BLaER1 (cell line): ENCODE measurements around the gene PIPOX.
A peak's percentile ranks its signal among the peaks of the same experiment; 100 is the strongest.

Experiments used
- H3K27ac ChIP-seq: shearing (Covaris generic); formaldehyde crosslinking; 2 replicates; pipeline ENCODE4 v1.8.1; 2022
- H3K27me3 ChIP-seq: shearing (Covaris generic); formaldehyde crosslinking; 2 replicates; pipeline ENCODE4 v1.8.1; 2022
- H3K36me3 ChIP-seq: shearing (Covaris generic); formaldehyde crosslinking; 2 replicates; pipeline ENCODE4 v1.8.1; 2022
- H3K4me1 ChIP-seq: shearing (Covaris generic); formaldehyde crosslinking; 2 replicates; pipeline ENCODE4 v1.8.1; 2022
- H3K4me2 ChIP-seq: shearing (Covaris generic); formaldehyde crosslinking; 2 replicates; pipeline ENCODE4 v1.8.1; 2022
- H3K4me3 ChIP-seq: shearing (Covaris generic); formaldehyde crosslinking; 2 replicates; pipeline ENCODE4 v1.8.1; 2022
- H3K9ac ChIP-seq: shearing (Covaris generic); formaldehyde crosslinking; 2 replicates; pipeline ENCODE4 v1.8.1; 2022
- H3K9me3 ChIP-seq: shearing (Covaris generic); formaldehyde crosslinking; 2 replicates; pipeline ENCODE4 v1.8.1; 2022
- H4K20me1 ChIP-seq: shearing (Covaris generic); formaldehyde crosslinking; 2 replicates; pipeline ENCODE4 v1.8.1; 2022
- Cebpa-rat ChIP-seq: shearing (Covaris generic); IDR thresholded peaks from 2 replicates; pipeline ENCODE4 v1.8.1; 2022

PIPOX gene

DNA sequence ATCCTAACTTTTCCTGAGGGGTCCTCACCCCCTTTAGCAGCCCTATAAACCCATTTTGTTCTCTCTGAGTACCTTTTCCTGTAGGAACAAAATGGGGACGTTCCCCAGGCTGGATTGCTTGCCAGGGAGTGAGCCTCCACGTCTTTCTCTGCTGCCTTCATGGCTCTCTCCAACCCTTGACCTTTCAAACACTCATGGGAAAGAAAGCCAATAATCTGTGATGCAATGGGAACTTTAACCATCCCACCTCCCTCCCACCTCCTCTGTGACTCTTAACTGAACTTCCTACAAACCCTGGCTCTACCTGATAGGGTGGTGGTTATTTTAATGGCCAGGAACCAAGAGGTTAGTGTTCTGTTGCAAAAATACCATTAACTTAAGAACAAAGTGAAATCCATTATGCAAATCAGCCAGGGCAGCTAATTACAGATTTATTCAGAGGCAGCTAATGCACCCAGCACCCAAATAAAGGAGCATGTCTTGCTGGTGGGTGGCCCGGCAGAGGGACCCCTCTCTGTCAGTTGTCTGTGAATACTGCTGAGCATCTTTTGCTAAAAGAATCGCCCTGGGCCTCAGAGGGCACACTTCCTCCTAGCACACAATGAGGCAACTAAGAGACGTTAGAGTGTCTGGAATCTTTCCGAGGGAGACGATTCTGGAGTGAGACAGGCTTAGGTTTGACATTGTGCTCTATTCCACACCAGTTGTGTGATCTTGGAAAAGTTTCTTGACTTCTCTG, 3.0 kb downstream of the PIPOX start:
- H3K9me3 ChIP-seq: no peaks in the 10 kb centered on the region
- H3K4me1 ChIP-seq: peaks cover 46% of the 10 kb centered on the region
- H4K20me1 ChIP-seq: no peaks in the 10 kb centered on the region
- no peak overlapping the region for H3K9ac ChIP-seq
- no peaks in the 10 kb centered on the region for H3K27me3 ChIP-seq
- H3K4me2 ChIP-seq: no peak overlapping the region
- H3K27ac ChIP-seq: no peak overlapping the region
- no peak overlapping the region for H3K4me3 ChIP-seq
- TF ChIP-seq Cebpa-rat: no peak
- H3K36me3 ChIP-seq: no peaks in the 10 kb centered on the region

DNA sequence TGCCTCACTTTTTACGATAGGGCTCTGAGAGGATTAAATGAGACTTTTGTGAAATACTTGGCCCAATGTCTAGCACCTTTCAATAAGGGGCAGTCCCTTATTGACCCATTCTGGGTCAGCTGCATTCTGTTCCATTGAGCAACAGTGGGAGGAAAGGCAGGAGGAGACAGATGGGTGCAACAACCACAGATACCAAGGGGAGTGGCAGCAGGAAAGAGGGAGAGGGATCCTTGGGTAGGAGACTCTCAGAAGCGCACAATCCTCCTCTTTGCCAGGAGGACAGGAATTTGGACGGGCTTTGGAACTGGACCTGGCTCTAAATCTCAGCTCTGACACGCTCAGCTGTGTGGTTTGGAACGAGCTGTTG, 3.5 kb downstream of the PIPOX start:
- TF ChIP-seq Cebpa-rat: no peak
- no peaks in the 10 kb centered on the region for H3K9me3 ChIP-seq
- H4K20me1 ChIP-seq: no peaks in the 10 kb centered on the region
- no peaks in the 10 kb centered on the region for H3K36me3 ChIP-seq
- peaks cover 50% of the 10 kb centered on the region for H3K4me1 ChIP-seq
- no peak overlapping the region for H3K9ac ChIP-seq
- no peaks in the 10 kb centered on the region for H3K27me3 ChIP-seq
- H3K27ac ChIP-seq: no peak overlapping the region
- no peak overlapping the region for H3K4me3 ChIP-seq
- H3K4me2 ChIP-seq: no peak overlapping the region

DNA sequence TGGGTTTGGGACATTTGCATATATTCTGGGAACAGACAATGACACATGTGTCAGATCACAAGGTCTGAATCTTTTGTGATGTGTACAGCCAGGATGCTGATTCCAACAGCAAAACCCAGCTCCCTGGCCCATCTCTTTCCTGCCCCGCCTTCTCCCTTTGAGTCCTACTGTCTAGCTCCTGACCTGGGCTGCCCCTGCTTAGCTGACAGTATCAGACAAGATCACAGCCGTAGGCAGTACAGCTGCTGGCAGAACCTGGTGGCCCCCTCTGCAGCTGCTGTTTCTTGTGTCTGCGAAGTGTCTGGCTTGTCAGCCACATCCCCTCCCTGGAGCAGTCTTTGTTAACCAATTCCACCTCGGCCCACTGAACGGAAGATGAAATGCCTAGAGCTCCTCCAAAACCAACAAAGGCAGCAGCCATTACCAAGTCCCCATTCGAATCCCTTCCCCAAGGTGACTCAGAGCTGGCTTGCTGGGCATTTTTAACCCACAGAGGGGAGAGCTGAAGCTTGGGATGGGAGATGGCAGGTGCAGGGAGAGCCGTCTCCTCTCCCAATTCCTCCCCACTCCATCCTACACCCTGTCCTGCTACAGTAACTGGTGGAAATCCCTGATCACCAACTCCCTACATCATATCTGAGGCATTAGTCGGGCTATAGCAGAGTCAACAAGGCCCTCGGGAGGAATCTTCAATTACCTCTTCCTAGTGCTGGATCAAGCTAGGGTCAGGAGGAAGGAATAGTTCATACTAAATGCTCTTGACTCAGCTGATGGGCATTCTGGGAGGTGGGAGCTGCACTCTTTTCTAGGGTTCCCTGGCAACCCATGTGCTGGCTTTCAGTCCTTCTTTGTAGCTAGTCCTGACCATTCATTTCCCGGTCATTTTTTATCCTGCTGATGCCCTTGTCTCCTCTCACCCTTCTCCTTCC, 5.8 kb downstream of the PIPOX start:
- TF ChIP-seq Cebpa-rat: no peak
- Histone ChIP-seq H3K36me3 (no peaks in the 10 kb centered on the region), H3K9ac (peak overlapping the region; percentile 3; the same call in 1 of the 2 replicates), H3K4me2 (peak overlapping the region; percentile 49), H3K4me3 (no peak overlapping the region), H3K27ac (peak overlapping the region; percentile 8; the same call in 1 of the 2 replicates), H3K9me3 (no peaks in the 10 kb centered on the region), H3K27me3 (no peaks in the 10 kb centered on the region), H4K20me1 (no peaks in the 10 kb centered on the region), H3K4me1 (peaks cover 40% of the 10 kb centered on the region)

DNA sequence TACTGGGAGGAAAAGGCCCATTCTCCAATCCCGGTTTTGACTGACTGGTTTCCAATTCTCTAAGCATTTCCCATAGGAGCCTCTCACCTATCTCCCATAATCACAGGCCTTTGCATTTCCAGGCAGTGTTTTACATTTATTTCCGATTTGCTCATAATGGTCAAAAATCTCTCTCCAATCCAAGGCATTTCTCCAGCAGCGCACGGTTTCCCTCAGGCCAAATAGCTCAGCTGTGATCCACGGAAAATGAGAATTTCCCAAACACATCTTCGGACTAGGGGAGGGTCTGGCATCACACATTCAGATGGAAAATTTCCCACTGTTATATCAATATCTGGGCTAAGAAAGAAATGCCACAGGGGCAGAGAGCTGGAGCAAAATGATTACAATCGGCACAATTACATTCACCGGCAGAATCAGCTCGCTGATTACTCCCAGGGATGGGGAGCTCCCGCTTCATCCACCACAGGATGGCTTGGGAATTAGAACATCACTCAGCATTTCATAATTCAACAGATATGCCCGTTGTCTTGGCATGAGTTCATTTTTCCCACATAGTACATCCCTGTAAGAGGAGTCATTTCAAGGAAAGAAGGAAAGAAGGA, 6.7 kb downstream of the PIPOX start:
- Histone ChIP-seq H3K4me1 (peaks cover 30% of the 10 kb centered on the region), H3K27me3 (no peaks in the 10 kb centered on the region), H4K20me1 (no peaks in the 10 kb centered on the region), H3K4me2 (no peak overlapping the region), H3K9me3 (no peaks in the 10 kb centered on the region), H3K9ac (no peak overlapping the region), H3K27ac (no peak overlapping the region), H3K4me3 (no peak overlapping the region), H3K36me3 (no peaks in the 10 kb centered on the region)
- no peak for TF ChIP-seq Cebpa-rat

DNA sequence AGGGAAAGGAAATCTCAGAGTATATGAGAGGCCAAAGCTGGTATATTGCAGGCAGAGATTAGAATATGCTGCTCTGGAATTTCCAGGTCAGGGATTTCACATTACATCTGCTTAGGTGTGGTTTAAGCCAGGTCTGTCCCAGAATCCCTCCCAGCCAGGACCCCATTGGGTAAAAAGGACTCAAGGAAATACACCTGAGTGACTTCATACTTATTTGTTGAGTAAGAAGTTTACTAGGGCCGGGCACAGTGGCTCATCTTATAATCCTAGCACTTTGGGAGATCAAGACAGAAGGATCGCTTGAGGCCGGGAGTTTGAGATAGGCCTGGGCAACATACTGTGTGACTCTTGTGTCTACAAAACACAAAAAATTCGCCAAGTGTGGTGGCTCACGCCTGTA, 7.2 kb downstream of the PIPOX start:
- no peaks in the 10 kb centered on the region for H3K9me3 ChIP-seq
- H3K27me3 ChIP-seq: no peaks in the 10 kb centered on the region
- H3K27ac ChIP-seq: no peak overlapping the region
- H3K9ac ChIP-seq: no peak overlapping the region
- H3K4me1 ChIP-seq: peaks cover 27% of the 10 kb centered on the region
- H3K4me3 ChIP-seq: no peak overlapping the region
- H3K4me2 ChIP-seq: no peak overlapping the region
- H3K36me3 ChIP-seq: no peaks in the 10 kb centered on the region
- TF ChIP-seq Cebpa-rat: no peak
- no peaks in the 10 kb centered on the region for H4K20me1 ChIP-seq

DNA sequence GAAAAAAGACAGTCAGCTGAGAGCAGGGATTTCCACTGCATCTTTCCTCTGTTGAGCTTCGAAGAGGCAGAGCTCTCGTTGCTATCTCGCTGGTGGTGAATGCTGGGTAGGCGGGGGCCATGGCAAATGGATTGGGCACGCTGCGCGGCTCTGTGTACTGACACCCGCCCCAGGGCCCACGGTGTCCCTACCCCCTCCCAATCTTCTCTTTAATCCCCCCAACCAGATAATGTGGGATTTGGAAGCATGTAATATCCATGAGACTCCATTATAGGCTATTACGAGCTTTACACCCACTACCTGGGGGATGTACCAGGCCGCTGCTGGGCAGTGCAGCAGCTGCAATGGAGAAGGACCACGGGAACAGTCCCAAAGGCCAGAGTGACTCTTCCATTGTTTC, 8.3 kb downstream of the PIPOX start:
- no peak overlapping the region for H3K4me3 ChIP-seq
- TF ChIP-seq Cebpa-rat: no peak
- peak overlapping the region; percentile 52 for H3K4me2 ChIP-seq
- no peaks in the 10 kb centered on the region for H3K36me3 ChIP-seq
- no peaks in the 10 kb centered on the region for H4K20me1 ChIP-seq
- H3K9ac ChIP-seq: no peak overlapping the region
- no peaks in the 10 kb centered on the region for H3K9me3 ChIP-seq
- peaks cover 27% of the 10 kb centered on the region for H3K4me1 ChIP-seq
- no peaks in the 10 kb centered on the region for H3K27me3 ChIP-seq
- no peak overlapping the region for H3K27ac ChIP-seq

DNA sequence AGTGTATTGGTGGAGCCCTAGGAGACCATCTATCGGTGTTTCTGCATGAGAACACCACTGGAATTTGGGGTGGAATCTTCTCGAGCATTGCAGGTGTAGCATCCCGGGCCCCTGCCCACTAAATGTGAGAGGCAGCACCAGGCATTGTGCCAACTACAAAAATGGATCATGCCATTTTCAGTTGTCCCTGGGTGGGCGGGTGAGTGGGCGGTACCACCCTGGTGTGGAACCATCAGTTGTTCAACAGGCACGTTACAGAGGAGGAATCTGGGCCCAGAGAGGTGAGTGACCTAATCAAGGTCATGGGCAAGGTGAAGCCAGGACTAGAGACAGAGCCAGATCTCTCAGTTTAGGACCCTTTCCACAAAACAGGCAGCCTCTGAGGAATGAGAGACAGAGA, 8.8 kb downstream of the PIPOX start:
- Histone ChIP-seq H3K9ac (no peak overlapping the region), H3K4me3 (no peak overlapping the region), H3K27ac (no peak overlapping the region), H3K4me1 (peaks cover 27% of the 10 kb centered on the region), H3K27me3 (no peaks in the 10 kb centered on the region), H3K36me3 (no peaks in the 10 kb centered on the region), H3K4me2 (peak overlapping the region; percentile 52), H3K9me3 (no peaks in the 10 kb centered on the region), H4K20me1 (no peaks in the 10 kb centered on the region)
- no peak for TF ChIP-seq Cebpa-rat

DNA sequence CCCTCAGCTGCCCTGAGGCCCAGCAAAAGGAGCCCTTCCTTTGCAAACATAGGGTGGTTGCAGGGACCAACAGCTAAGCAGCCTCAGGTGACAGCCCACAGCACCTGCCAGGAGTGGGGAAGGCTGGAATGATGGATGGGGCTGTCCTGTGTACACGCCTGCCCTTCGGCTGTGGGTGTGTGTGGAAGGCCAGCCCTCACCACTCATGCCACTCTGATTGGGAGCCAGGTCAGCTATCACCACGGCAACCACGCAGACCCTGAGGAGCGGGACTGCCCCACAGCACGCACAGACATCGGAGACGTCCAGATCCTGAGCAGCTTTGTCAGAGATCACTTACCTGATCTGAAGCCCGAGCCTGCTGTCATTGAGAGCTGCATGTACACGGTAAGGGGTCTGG, 11.9 kb downstream of the PIPOX start:
- H3K4me3 ChIP-seq: no peak overlapping the region
- H4K20me1 ChIP-seq: no peaks in the 10 kb centered on the region
- H3K4me1 ChIP-seq: peaks cover 35% of the 10 kb centered on the region
- no peak overlapping the region for H3K27ac ChIP-seq
- no peak overlapping the region for H3K9ac ChIP-seq
- no peaks in the 10 kb centered on the region for H3K36me3 ChIP-seq
- H3K9me3 ChIP-seq: no peaks in the 10 kb centered on the region
- no peak overlapping the region for H3K4me2 ChIP-seq
- TF ChIP-seq Cebpa-rat: no peak
- H3K27me3 ChIP-seq: no peaks in the 10 kb centered on the region

DNA sequence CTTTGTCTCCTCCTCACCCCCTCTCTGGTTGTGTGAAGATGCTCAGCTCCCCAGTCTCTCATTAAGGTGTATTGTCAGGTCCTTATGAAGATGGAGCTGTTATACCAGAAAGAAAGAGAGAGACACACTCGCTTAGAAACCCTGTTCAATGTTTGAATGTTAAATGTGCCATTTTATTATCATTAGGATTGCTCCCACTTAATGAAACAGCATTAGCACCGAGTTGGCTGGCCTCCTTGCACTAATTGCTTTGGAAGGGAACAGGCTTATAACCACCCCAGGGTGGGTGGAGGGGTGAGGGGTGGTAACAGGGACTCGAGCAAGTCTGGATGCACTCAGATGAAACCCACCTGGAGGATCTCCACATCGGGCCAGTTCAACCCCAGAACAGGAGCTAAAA, 14.4 kb downstream of the PIPOX start:
- H3K4me2 ChIP-seq: peak overlapping the region; percentile 68
- peaks cover 47% of the 10 kb centered on the region for H3K4me1 ChIP-seq
- no peaks in the 10 kb centered on the region for H3K27me3 ChIP-seq
- no peak overlapping the region for H3K9ac ChIP-seq
- H3K4me3 ChIP-seq: no peak overlapping the region
- H3K36me3 ChIP-seq: no peaks in the 10 kb centered on the region
- no peaks in the 10 kb centered on the region for H4K20me1 ChIP-seq
- TF ChIP-seq Cebpa-rat: no peak
- H3K9me3 ChIP-seq: no peaks in the 10 kb centered on the region
- H3K27ac ChIP-seq: no peak overlapping the region

DNA sequence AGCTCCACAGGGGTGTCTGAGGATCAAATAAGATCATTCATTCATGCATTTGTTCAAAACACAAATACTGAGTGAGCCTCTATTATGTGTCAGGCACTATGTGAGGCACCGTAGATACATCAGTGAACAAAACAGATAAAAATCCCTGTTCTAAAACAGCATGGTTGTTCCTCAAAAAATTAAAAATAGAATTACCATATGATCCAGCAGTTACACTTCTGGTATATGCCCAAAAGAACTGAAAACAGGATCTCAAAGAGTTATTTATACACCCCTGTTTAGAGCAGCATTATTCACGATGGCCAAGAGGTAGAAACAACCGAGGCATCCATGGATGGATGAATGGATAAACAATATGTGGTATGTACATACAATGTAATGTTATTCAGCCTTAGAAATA, 15.4 kb downstream of the PIPOX start:
- Histone ChIP-seq H3K27ac (no peak overlapping the region), H3K36me3 (no peaks in the 10 kb centered on the region), H3K27me3 (no peaks in the 10 kb centered on the region), H3K4me3 (no peak overlapping the region), H3K9me3 (no peaks in the 10 kb centered on the region), H3K4me1 (peaks cover 50% of the 10 kb centered on the region), H3K9ac (no peak overlapping the region), H4K20me1 (no peaks in the 10 kb centered on the region), H3K4me2 (0 out of 2 replicates have a peak overlapping the region, but pooled peaks have one; percentile 68)
- TF ChIP-seq Cebpa-rat: no peak
